Stimulated activated CD8-positive, alpha-beta memory T cell treated with anti-CD3 and anti-CD28 coated beads, Interleukin-7, amount 100 ng/mL, for 24 hours (primary cell): ENCODE data around the gene APOBEC3F.

Experiments
- DNase-seq: peaks from one replicate; pipeline ENCODE4 v3.0.0-alpha.2; 2020; ENCODE audit warnings: low read depth

Gene APOBEC3F

GRCh38 chr22:39094717-39095389, 54.2 kb downstream of the APOBEC3F start:
- no peak for DNase-seq

GRCh38 chr22:39095971-39096370, 55.3 kb downstream of the APOBEC3F start:
- no peak for DNase-seq

- no peak for DNase-seq
Observed at GRCh38 chr22:39097098-39098020, 56.7 kb downstream of the APOBEC3F start, which contains the start of gene APOBEC3H. APOBEC3H (plus strand) TSS chr22:39097244; CDS start chr22:39100279, 3,035 bp downstream.

- no peak for DNase-seq
Observed at GRCh38 chr22:39098026-39098425, 57.4 kb downstream of the APOBEC3F start.

GRCh38 chr22:39098576-39098975, 57.9 kb downstream of the APOBEC3F start:
- no peak for DNase-seq

- no peak for DNase-seq
Observed at GRCh38 chr22:39101226-39101625, 60.6 kb downstream of the APOBEC3F start.

- no peak for DNase-seq
Observed at GRCh38 chr22:39103431-39103830, 62.8 kb downstream of the APOBEC3F start.
